Measurements from ENCODE around the gene PDCD2L.
"Not testable (repeated sequence)": the region's sequence is repeated elsewhere in the genome, so short reads cannot be mapped to it uniquely, and the experiment has no call there.

The PDCD2L gene

GRCh38 chr19:34418300-34418699 lies 14.1 kb downstream of the PDCD2L start:
- Mint-ChIP-seq H3K27me3 (no peaks in the 10 kb centered on the region), H3K4me3 (no peak overlapping the region), H3K36me3 (ENCODE audit: low read depth) (peaks cover 48% of the 10 kb centered on the region), H3K27ac (no peak overlapping the region), H3K9me3 (no peaks in the 10 kb centered on the region), H3K4me1 (no peaks in the 10 kb centered on the region)
- ATAC-seq (no peak), DNase-seq (no peak)

GRCh38 chr19:34426096-34426661 lies 22.0 kb downstream of the PDCD2L start:
- Mint-ChIP-seq H3K36me3 (ENCODE audit: low read depth) (peaks cover 32% of the 10 kb centered on the region), H3K27me3 (no peaks in the 10 kb centered on the region), H3K9me3 (no peaks in the 10 kb centered on the region), H3K4me3 (no peak overlapping the region), H3K27ac (no peak overlapping the region), H3K4me1 (peaks cover 23% of the 10 kb centered on the region)
- DNase-seq: no peak
- no peak for ATAC-seq

GRCh38 chr19:34428549-34429285 lies 24.5 kb downstream of the PDCD2L start:
- Mint-ChIP-seq H3K27ac (peak overlapping the region; percentile 96), H3K27me3 (no peaks in the 10 kb centered on the region), H3K9me3 (no peaks in the 10 kb centered on the region), H3K4me3 (peak overlapping the region; percentile 97), H3K4me1 (peaks cover 34% of the 10 kb centered on the region), H3K36me3 (ENCODE audit: low read depth) (peaks cover 40% of the 10 kb centered on the region)
- DNase-seq (peak; percentile 41), ATAC-seq (peak; percentile 31)

GRCh38 chr19:34429553-34429952 lies 25.4 kb downstream of the PDCD2L start:
- Mint-ChIP-seq H3K9me3 (no peaks in the 10 kb centered on the region), H3K4me3 (peak overlapping the region; percentile 97), H3K4me1 (peaks cover 36% of the 10 kb centered on the region), H3K27ac (peak overlapping the region; percentile 96), H3K27me3 (no peaks in the 10 kb centered on the region), H3K36me3 (ENCODE audit: low read depth) (peaks cover 46% of the 10 kb centered on the region)
- DNase-seq (no peak), ATAC-seq (no peak)

- peak overlapping the region; percentile 72 for H3K27ac Mint-ChIP-seq
- peaks cover 36% of the 10 kb centered on the region for H3K4me1 Mint-ChIP-seq
- peaks cover 51% of the 10 kb centered on the region for H3K36me3 Mint-ChIP-seq (ENCODE audit: low read depth)
- peak; percentile 60 for ATAC-seq
- peak overlapping the region; percentile 97 for H3K4me3 Mint-ChIP-seq
- DNase-seq: peak; percentile 18
- H3K9me3 Mint-ChIP-seq: no peaks in the 10 kb centered on the region
- no peaks in the 10 kb centered on the region for H3K27me3 Mint-ChIP-seq
Observed at GRCh38 chr19:34430738-34431625, 26.8 kb downstream of the PDCD2L start.

GRCh38 chr19:34431681-34432402 lies 27.6 kb downstream of the PDCD2L start:
- peaks cover 36% of the 10 kb centered on the region for H3K4me1 Mint-ChIP-seq
- H3K9me3 Mint-ChIP-seq: no peaks in the 10 kb centered on the region
- no peak overlapping the region for H3K27ac Mint-ChIP-seq
- no peaks in the 10 kb centered on the region for H3K27me3 Mint-ChIP-seq
- ATAC-seq (no peak), DNase-seq (no peak)
- H3K4me3 Mint-ChIP-seq: no peak overlapping the region
- peaks cover 56% of the 10 kb centered on the region for H3K36me3 Mint-ChIP-seq (ENCODE audit: low read depth)

- H3K27ac Mint-ChIP-seq: no peak overlapping the region
- H3K36me3 Mint-ChIP-seq (ENCODE audit: low read depth): peaks cover 61% of the 10 kb centered on the region
- H3K4me3 Mint-ChIP-seq: no peak overlapping the region
Observed at GRCh38 chr19:34432797-34433196, 28.6 kb downstream of the PDCD2L start.

GRCh38 chr19:34436716-34437115 lies 32.5 kb downstream of the PDCD2L start:
- Mint-ChIP-seq H3K9me3 (no peaks in the 10 kb centered on the region), H3K4me1 (peaks cover 9% of the 10 kb centered on the region), H3K27me3 (no peaks in the 10 kb centered on the region), H3K4me3 (no peak overlapping the region), H3K36me3 (ENCODE audit: low read depth) (peaks cover 63% of the 10 kb centered on the region), H3K27ac (no peak overlapping the region)
- DNase-seq (no peak), ATAC-seq (no peak)

More at GRCh38 chr19:34432797-34433196, 28.6 kb downstream of the PDCD2L start:
- H3K27me3 Mint-ChIP-seq: no peaks in the 10 kb centered on the region
- ATAC-seq (no peak), DNase-seq (no peak)
- H3K9me3 Mint-ChIP-seq: no peaks in the 10 kb centered on the region
- H3K4me1 Mint-ChIP-seq: peaks cover 33% of the 10 kb centered on the region

- H3K4me1 Mint-ChIP-seq: peaks cover 3% of the 10 kb centered on the region
- no peak overlapping the region for H3K4me3 Mint-ChIP-seq
- no peak for DNase-seq
- no peak for ATAC-seq
- H3K27me3 Mint-ChIP-seq: no peaks in the 10 kb centered on the region
- no peaks in the 10 kb centered on the region for H3K9me3 Mint-ChIP-seq
- H3K36me3 Mint-ChIP-seq (ENCODE audit: low read depth): peaks cover 73% of the 10 kb centered on the region
- H3K27ac Mint-ChIP-seq: no peak overlapping the region
Observed at GRCh38 chr19:34448191-34448590, 44.0 kb downstream of the PDCD2L start.

GRCh38 chr19:34452723-34453122 lies 48.5 kb downstream of the PDCD2L start:
- Mint-ChIP-seq H3K4me3 (no peak overlapping the region), H3K36me3 (ENCODE audit: low read depth) (peaks cover 58% of the 10 kb centered on the region), H3K27me3 (no peaks in the 10 kb centered on the region), H3K9me3 (no peaks in the 10 kb centered on the region), H3K27ac (no peak overlapping the region), H3K4me1 (no peaks in the 10 kb centered on the region)
- ATAC-seq (no peak), DNase-seq (no peak)

- H3K36me3 Mint-ChIP-seq (ENCODE audit: low read depth): peaks cover 57% of the 10 kb centered on the region
Observed at GRCh38 chr19:34454091-34454490, 49.9 kb downstream of the PDCD2L start.

GRCh38 chr19:34454685-34455084 lies 50.5 kb downstream of the PDCD2L start:
- H3K36me3 Mint-ChIP-seq (ENCODE audit: low read depth): peaks cover 57% of the 10 kb centered on the region
- no peaks in the 10 kb centered on the region for H3K9me3 Mint-ChIP-seq
- no peaks in the 10 kb centered on the region for H3K27me3 Mint-ChIP-seq
- ATAC-seq (no peak), DNase-seq (no peak)
- no peak overlapping the region for H3K27ac Mint-ChIP-seq
- no peak overlapping the region for H3K4me3 Mint-ChIP-seq
- H3K4me1 Mint-ChIP-seq: no peaks in the 10 kb centered on the region

More at GRCh38 chr19:34454091-34454490, 49.9 kb downstream of the PDCD2L start:
- DNase-seq (no peak), ATAC-seq (no peak)
- no peaks in the 10 kb centered on the region for H3K4me1 Mint-ChIP-seq
- H3K27me3 Mint-ChIP-seq: no peaks in the 10 kb centered on the region
- no peak overlapping the region for H3K4me3 Mint-ChIP-seq
- H3K27ac Mint-ChIP-seq: peak overlapping the region; percentile 15
- H3K9me3 Mint-ChIP-seq: no peaks in the 10 kb centered on the region

- not testable (repeated sequence) for H3K4me1 Mint-ChIP-seq, H3K27me3 Mint-ChIP-seq, DNase-seq, H3K27ac Mint-ChIP-seq, ATAC-seq, H3K4me3 Mint-ChIP-seq, H3K9me3 Mint-ChIP-seq
- H3K36me3 Mint-ChIP-seq (ENCODE audit: low read depth): peaks cover 62% of the 10 kb centered on the region
Observed at GRCh38 chr19:34455783-34456480, 51.7 kb downstream of the PDCD2L start.

GRCh38 chr19:34457446-34457845 lies 53.2 kb downstream of the PDCD2L start:
- H3K27ac Mint-ChIP-seq: no peak overlapping the region
- no peak for ATAC-seq
- H3K4me3 Mint-ChIP-seq: no peak overlapping the region
- H3K27me3 Mint-ChIP-seq: no peaks in the 10 kb centered on the region
- H3K4me1 Mint-ChIP-seq: no peaks in the 10 kb centered on the region
- H3K36me3 Mint-ChIP-seq (ENCODE audit: low read depth): peaks cover 68% of the 10 kb centered on the region
- no peaks in the 10 kb centered on the region for H3K9me3 Mint-ChIP-seq
- no peak for DNase-seq

Data from activated naive CD8-positive, alpha-beta T cell treated with anti-CD3 and anti-CD28 coated beads, Interleukin-2, amount 50 U/mL, for 24 hours (primary cell).